Mesendoderm (in vitro differentiated cells): Measurements from ENCODE around the gene PCDHB7. TPM values are rescaled to one million over a fixed set of nuclear protein-coding genes. Genes with fewer than 3 reads are reported as not detected.
"Not testable (repeated sequence)": the region's sequence is repeated elsewhere in the genome, so short reads cannot be mapped to it uniquely, and the experiment has no call there.

Experiments used
- DNase-seq: peaks from one replicate; pipeline ENCODE4 v3.0.0; 2013
- H2AK5ac ChIP-seq: 2 replicates; pipeline ENCODE4 v1.6.1; 2013; ENCODE audit warnings: low read length, inconsistent platforms
- H2BK120ac ChIP-seq: 2 replicates; pipeline ENCODE4 v1.6.1; 2013; ENCODE audit warnings: low read depth, mild to moderate bottlenecking, low read length, moderate library complexity, mixed read lengths
- H2BK15ac ChIP-seq: replicated peaks from 2 replicates; pipeline ENCODE4 v1.6.1; 2013; ENCODE audit warnings: low read depth, mild to moderate bottlenecking, moderate library complexity
- H2BK5ac ChIP-seq: 2 replicates; pipeline ENCODE4 v1.6.1; 2013; ENCODE audit warnings: low read length, inconsistent platforms
- H3K18ac ChIP-seq: 2 replicates; pipeline ENCODE4 v1.6.1; 2013; ENCODE audit warnings: mild to moderate bottlenecking, low read length, mixed read lengths
- H3K23ac ChIP-seq: one replicate; pipeline ENCODE4 v1.6.1; 2013; ENCODE audit warnings: low read length
- H3K27ac ChIP-seq: 2 replicates; pipeline ENCODE4 v1.5.1; 2013; ENCODE audit warnings: low read depth, mild to moderate bottlenecking, inconsistent platforms, low read length, moderate library complexity
- H3K27me3 ChIP-seq: 2 replicates; pipeline ENCODE4 v1.6.1; 2013; ENCODE audit warnings: low read length, control low read depth, mild to moderate bottlenecking, inconsistent platforms; ENCODE audit not compliant: insufficient read depth, poor library complexity
- H3K36me3 ChIP-seq: 2 replicates; pipeline ENCODE4 v1.6.1; 2013; ENCODE audit warnings: low read length, inconsistent platforms; ENCODE audit not compliant: control insufficient read depth, insufficient read depth
- H3K4ac ChIP-seq: one replicate; pipeline ENCODE4 v1.6.1; 2013; ENCODE audit warnings: low read depth, mild to moderate bottlenecking, low read length, moderate library complexity
- H3K4me1 ChIP-seq: 2 replicates; pipeline ENCODE4 v1.6.1; 2013; ENCODE audit warnings: low read depth, low read length, inconsistent platforms; ENCODE audit not compliant: control insufficient read depth
- H3K4me2 ChIP-seq: 2 replicates; pipeline ENCODE4 v1.6.1; 2013; ENCODE audit warnings: low read length
- H3K4me3 ChIP-seq: 2 replicates; pipeline ENCODE4 v1.5.1; 2013; ENCODE audit warnings: mild to moderate bottlenecking, low read length
- H3K56ac ChIP-seq: one replicate; pipeline ENCODE4 v1.6.1; 2013; ENCODE audit warnings: low read length
- H3K79me1 ChIP-seq: 2 replicates; pipeline ENCODE4 v1.6.1; 2013; ENCODE audit warnings: low read length, inconsistent platforms
- H3K79me2 ChIP-seq: 2 replicates; pipeline ENCODE4 v1.6.1; 2013; ENCODE audit warnings: mild to moderate bottlenecking, low read length; ENCODE audit not compliant: control insufficient read depth, insufficient read depth
- H3K9ac ChIP-seq: 2 replicates; pipeline ENCODE4 v1.6.1; 2013; ENCODE audit warnings: low read length, inconsistent platforms
- H4K5ac ChIP-seq: one replicate; pipeline ENCODE4 v1.6.1; 2013; ENCODE audit warnings: low read length
- H4K8ac ChIP-seq: one replicate; pipeline ENCODE4 v1.6.1; 2013; ENCODE audit warnings: low read depth, mild to moderate bottlenecking, control low read depth, low read length, moderate library complexity
- WGBS: extraction: QIAGEN DNeasy Blood & Tissue Kit; methylation state at CpG from one replicate; pipeline ENCODE4 v1.1.7; 2013; ENCODE audit warnings: low lambda C conversion rate, missing lambda C conversion rate; ENCODE audit not compliant: insufficient coverage; ENCODE audit errors: extremely low coverage; 5-methylcytosine and 5-hydroxymethylcytosine counted together
- polyA plus RNA-seq, 2 experiments: library from polyadenylated mRNA; stranded (reverse); fragments of 200-250 nt; gene quantifications; one replicate each; pipeline ENCODE4 v1.2.3, GENCODE V29; 2013

The PCDHB7 gene
- polyA plus RNA-seq (2013, experiment 1 of 2), result 0.29 TPM
- 0.27 TPM for polyA plus RNA-seq (2013, experiment 2 of 2)

DNA sequence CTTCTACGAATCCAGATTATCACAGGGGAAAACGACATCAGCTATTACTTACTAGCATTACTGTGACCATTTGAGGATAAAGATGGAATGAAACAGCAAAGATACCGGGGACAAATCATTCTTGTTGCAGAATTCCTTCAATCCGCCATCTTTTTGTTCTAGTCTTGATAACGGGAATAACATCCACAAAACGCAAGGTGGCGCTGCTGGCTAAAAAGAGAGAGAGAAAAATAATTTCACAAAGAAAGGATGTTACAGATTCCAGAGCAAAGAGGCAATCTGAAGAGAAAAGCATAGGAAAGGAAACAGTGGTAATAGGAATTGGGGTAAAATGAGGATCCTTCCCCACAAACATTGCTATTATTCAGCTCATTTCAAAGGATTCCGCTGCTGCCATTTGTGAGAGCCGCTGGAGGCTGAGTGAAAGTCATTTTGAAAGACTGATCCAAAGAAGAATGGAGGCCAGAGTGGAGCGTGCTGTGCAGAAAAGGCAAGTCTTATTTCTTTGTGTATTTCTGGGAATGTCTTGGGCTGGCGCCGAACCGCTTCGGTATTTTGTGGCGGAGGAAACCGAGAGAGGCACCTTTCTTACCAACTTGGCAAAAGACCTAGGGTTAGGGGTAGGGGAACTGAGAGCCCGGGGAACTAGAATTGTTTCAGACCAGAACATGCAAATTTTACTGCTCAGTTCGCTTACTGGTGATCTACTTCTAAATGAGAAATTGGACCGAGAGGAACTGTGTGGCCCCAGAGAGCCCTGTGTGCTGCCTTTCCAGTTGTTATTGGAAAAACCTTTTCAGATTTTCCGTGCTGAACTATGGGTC lies at the start of gene PCDHB7:
Gene PCDHB7 (plus strand): TSS at position 264 of the 824 bp plus-strand sequence. CDS start 192 bp downstream, at position 456.
- Histone ChIP-seq H3K79me1 (no peaks in the 10 kb centered on the region), H3K36me3 (no peaks in the 10 kb centered on the region), H3K56ac (no peak within 1 kb of the TSS), H3K9ac (no peak within 1 kb of the TSS), H3K4me3 (no peak within 1 kb of the TSS), H3K4me2 (no peak within 1 kb of the TSS), H3K27me3 (no peaks in the 10 kb centered on the region), H4K5ac (no peak within 1 kb of the TSS), H4K8ac (peak within 1 kb of the TSS; percentile 56), H2BK15ac (no peak within 1 kb of the TSS), H3K4ac (no peak within 1 kb of the TSS), H2BK120ac (no peak within 1 kb of the TSS), H3K27ac (no peak within 1 kb of the TSS), H3K4me1 (no peaks in the 10 kb centered on the region), H3K79me2 (no peaks in the 10 kb centered on the region), H2AK5ac (no peak within 1 kb of the TSS), H3K18ac (no peak within 1 kb of the TSS), H3K23ac (no peak within 1 kb of the TSS), H2BK5ac (no peak within 1 kb of the TSS)
- no CpG with 5 or more reads among the region's 20 CpGs for WGBS
- DNase-seq, result peak; percentile 66

DNA sequence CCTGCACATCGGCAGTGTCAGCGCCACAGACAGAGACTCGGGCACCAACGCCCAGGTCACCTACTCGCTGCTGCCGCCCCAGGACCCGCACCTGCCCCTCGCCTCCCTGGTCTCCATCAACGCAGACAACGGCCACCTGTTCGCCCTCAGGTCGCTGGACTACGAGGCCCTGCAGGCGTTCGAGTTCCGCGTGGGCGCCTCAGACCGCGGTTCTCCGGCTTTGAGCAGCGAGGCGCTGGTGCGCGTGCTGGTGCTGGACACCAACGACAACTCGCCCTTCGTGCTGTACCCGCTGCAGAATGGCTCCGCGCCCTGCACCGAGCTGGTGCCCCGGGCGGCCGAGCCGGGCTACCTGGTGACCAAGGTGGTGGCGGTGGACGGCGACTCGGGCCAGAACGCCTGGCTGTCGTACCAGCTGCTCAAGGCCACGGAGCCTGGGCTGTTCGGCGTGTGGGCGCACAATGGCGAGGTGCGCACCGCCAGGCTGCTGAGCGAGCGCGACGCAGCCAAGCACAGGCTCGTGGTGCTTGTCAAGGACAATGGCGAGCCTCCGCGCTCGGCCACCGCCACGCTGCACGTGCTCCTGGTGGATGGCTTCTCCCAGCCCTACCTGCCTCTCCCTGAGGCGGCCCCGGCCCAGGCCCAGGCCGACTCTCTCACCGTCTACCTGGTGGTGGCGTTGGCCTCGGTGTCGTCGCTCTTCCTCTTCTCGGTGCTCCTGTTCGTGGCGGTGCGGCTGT lies 48.9 kb upstream of the PCDHB7 start:
- not testable (repeated sequence) for H3K4me2 ChIP-seq, H2BK15ac ChIP-seq, DNase-seq, H3K23ac ChIP-seq, H3K4ac ChIP-seq, H4K5ac ChIP-seq, H3K27ac ChIP-seq, H3K4me3 ChIP-seq, H3K18ac ChIP-seq, H3K9ac ChIP-seq, H2BK5ac ChIP-seq, H3K79me2 ChIP-seq, H3K4me1 ChIP-seq, H3K79me1 ChIP-seq, H3K36me3 ChIP-seq, H2AK5ac ChIP-seq, H3K27me3 ChIP-seq, H4K8ac ChIP-seq, H3K56ac ChIP-seq, H2BK120ac ChIP-seq
- WGBS, result no CpG with 5 or more reads among the region's 73 CpGs

DNA sequence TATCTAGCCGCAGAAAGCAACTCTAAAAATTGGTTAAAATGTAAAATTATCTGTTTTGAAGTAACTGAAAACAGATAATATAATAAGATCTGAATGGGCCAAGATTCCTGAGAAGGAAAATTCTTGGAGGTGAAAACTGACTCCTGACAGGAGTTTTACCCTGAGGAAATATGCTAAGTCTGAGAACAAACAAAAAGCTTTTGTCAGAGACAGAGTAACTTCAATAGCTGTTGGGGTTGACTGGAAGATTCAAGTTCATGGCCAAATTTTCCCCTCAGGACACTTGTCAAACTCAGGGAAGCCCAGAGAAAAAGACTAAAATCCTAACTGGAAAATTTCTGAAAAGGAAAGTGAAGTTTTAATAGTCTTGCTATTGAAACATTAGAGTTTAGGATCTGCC lies 45.1 kb upstream of the PCDHB7 start:
- Histone ChIP-seq H3K27ac (no peak overlapping the region), H3K23ac (no peak overlapping the region)
- WGBS, result no CpG with 5 or more reads among the region's 1 CpG

DNA sequence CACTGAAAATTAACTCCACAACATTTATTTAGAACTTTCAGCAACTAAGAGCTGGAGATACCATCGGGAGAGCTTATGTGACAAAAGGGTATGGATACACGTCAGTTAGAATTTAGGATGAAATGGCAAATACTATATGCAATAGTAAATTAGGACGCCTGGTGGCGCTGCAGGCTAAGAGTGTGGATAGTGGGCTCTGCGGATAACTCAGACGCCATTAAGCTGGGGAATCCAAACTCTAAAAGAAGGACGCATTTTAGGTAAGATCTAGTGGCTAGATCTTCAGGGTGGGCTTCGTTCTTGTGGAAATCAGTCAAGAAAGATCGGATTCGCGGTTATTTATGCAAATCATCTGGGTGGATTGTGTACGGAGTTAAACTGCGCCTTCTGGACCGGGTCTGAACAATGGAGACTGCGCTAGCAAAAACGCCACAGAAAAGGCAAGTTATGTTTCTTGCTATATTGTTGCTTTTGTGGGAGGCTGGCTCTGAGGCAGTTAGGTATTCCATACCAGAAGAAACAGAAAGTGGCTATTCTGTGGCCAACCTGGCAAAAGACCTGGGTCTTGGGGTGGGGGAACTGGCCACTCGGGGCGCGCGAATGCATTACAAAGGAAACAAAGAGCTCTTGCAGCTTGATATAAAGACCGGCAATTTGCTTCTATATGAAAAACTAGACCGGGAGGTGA lies 37.3 kb upstream of the PCDHB7 start, which contains the start of gene PCDHB5:
Gene PCDHB5 (plus strand): TSS at position 177 of the 688 bp plus-strand sequence. CDS start 229 bp downstream, at position 406.
- H3K79me1 ChIP-seq, result no peaks in the 10 kb centered on the region
- no peak within 1 kb of the TSS for H2AK5ac ChIP-seq
- H3K9ac ChIP-seq, result peak within 1 kb of the TSS; percentile 56
- H3K4me1 ChIP-seq, result no peaks in the 10 kb centered on the region
- peak; percentile 76 for DNase-seq
- no peaks in the 10 kb centered on the region for H3K27me3 ChIP-seq
- peak within 1 kb of the TSS; percentile 42 for H3K4me3 ChIP-seq
- no peak within 1 kb of the TSS for H3K27ac ChIP-seq
- H2BK5ac ChIP-seq, result no peak within 1 kb of the TSS
- H4K8ac ChIP-seq, result peak within 1 kb of the TSS; percentile 28
- H3K23ac ChIP-seq, result no peak within 1 kb of the TSS
- H2BK15ac ChIP-seq, result no peak within 1 kb of the TSS
- H3K4me2 ChIP-seq, result no peak within 1 kb of the TSS
- no peaks in the 10 kb centered on the region for H3K36me3 ChIP-seq
- no CpG with 5 or more reads among the region's 22 CpGs for WGBS
- no peak within 1 kb of the TSS for H2BK120ac ChIP-seq
- no peaks in the 10 kb centered on the region for H3K79me2 ChIP-seq
- H4K5ac ChIP-seq, result no peak within 1 kb of the TSS
- H3K18ac ChIP-seq, result no peak within 1 kb of the TSS
- no peak within 1 kb of the TSS for H3K4ac ChIP-seq
- peak within 1 kb of the TSS; percentile 47 for H3K56ac ChIP-seq

More for the DNA sequence above, 45.1 kb upstream of the PCDHB7 start:
- no peak overlapping the region for H3K4me2 ChIP-seq
- no peaks in the 10 kb centered on the region for H3K36me3 ChIP-seq
- H3K18ac ChIP-seq, result no peak overlapping the region
- no peak overlapping the region for H3K9ac ChIP-seq
- no peak overlapping the region for H4K5ac ChIP-seq
- H3K4me3 ChIP-seq, result no peak overlapping the region
- no peaks in the 10 kb centered on the region for H3K27me3 ChIP-seq
- peak; percentile 60 for DNase-seq
- H3K56ac ChIP-seq, result no peak overlapping the region
- no peak overlapping the region for H2BK120ac ChIP-seq
- no peak overlapping the region for H4K8ac ChIP-seq
- H3K4ac ChIP-seq, result no peak overlapping the region
- H3K79me2 ChIP-seq, result no peaks in the 10 kb centered on the region
- no peak overlapping the region for H2BK15ac ChIP-seq
- no peaks in the 10 kb centered on the region for H3K4me1 ChIP-seq
- no peaks in the 10 kb centered on the region for H3K79me1 ChIP-seq
- H2BK5ac ChIP-seq, result no peak overlapping the region
- no peak overlapping the region for H2AK5ac ChIP-seq

DNA sequence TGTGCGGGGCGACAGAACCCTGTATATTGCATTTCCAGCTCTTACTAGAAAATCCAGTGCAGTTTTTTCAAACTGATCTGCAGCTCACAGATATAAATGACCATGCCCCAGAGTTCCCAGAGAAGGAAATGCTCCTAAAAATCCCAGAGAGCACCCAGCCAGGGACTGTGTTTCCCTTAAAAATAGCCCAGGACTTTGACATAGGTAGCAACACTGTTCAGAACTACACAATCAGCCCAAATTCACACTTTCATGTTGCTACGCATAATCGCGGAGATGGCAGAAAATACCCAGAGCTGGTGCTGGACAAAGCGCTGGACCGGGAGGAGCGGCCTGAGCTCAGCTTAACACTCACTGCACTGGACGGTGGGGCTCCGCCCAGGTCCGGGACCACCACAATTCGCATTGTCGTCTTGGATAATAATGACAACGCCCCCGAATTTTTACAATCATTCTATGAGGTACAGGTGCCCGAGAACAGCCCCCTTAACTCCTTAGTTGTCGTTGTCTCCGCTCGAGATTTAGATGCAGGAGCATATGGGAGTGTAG lies 36.7 kb upstream of the PCDHB7 start:
- Histone ChIP-seq H3K79me2 (no peaks in the 10 kb centered on the region), H2BK15ac (no peak overlapping the region), H2BK5ac (no peak overlapping the region), H2BK120ac (no peak overlapping the region), H4K5ac (no peak overlapping the region), H3K36me3 (no peaks in the 10 kb centered on the region), H3K4me1 (no peaks in the 10 kb centered on the region), H3K56ac (peak overlapping the region; percentile 47), H2AK5ac (no peak overlapping the region), H3K4ac (no peak overlapping the region), H3K23ac (no peak overlapping the region), H3K27me3 (no peaks in the 10 kb centered on the region), H3K4me2 (no peak overlapping the region), H3K4me3 (peak overlapping the region; percentile 42), H3K79me1 (no peaks in the 10 kb centered on the region), H3K18ac (no peak overlapping the region), H3K27ac (no peak overlapping the region), H3K9ac (peak overlapping the region; percentile 56), H4K8ac (no peak overlapping the region)
- no CpG with 5 or more reads among the region's 19 CpGs for WGBS
- no peak for DNase-seq
